ENCODE measurements around the gene PCSK5. TPM values are rescaled to one million over a fixed set of nuclear protein-coding genes. Genes with fewer than 3 reads are reported as not detected.

The PCSK5 gene
- total RNA-seq, 4 donors from 2014 or later: 22.0 to 37.4 (median 27.8) TPM

GRCh38 chr9:76181020-76181641 lies 290.7 kb downstream of the PCSK5 start:
- DNase-seq (ENCODE audit: extremely low spot score): no peak
- intact Hi-C loops (cut with DNase I): no loop called here
- H3K4me3 ChIP-seq: no peak overlapping the region
- no peaks in the 10 kb centered on the region for H3K27me3 ChIP-seq
- H3K36me3 ChIP-seq: peaks cover 6 to 49% (median 13%) of the 10 kb centered on the region in 4 donors
- TF ChIP-seq POLR2A (IDR thresholded peaks at IDR 0.05; ENCODE audit: low read depth) (no peak), POLR2AphosphoS5 (IDR thresholded peaks at IDR 0.05) (no peak), EP300 (IDR thresholded peaks at IDR 0.05) (no peak)
- TF ChIP-seq, protein P1, sequence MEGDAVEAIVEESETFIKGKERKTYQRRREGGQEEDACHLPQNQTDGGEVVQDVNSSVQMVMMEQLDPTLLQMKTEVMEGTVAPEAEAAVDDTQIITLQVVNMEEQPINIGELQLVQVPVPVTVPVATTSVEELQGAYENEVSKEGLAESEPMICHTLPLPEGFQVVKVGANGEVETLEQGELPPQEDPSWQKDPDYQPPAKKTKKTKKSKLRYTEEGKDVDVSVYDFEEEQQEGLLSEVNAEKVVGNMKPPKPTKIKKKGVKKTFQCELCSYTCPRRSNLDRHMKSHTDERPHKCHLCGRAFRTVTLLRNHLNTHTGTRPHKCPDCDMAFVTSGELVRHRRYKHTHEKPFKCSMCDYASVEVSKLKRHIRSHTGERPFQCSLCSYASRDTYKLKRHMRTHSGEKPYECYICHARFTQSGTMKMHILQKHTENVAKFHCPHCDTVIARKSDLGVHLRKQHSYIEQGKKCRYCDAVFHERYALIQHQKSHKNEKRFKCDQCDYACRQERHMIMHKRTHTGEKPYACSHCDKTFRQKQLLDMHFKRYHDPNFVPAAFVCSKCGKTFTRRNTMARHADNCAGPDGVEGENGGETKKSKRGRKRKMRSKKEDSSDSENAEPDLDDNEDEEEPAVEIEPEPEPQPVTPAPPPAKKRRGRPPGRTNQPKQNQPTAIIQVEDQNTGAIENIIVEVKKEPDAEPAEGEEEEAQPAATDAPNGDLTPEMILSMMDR (IDR thresholded peaks at IDR 0.05): no peak
- H3K9me3 ChIP-seq: no peaks in the 10 kb centered on the region
- H3K4me1 ChIP-seq: peaks cover 0 to 10% (median 6%) of the 10 kb centered on the region in 4 donors
- WGBS: 78% methylated on average over 5 of the region's 5 CpGs
- no peak overlapping the region for H3K27ac ChIP-seq (replicated peaks in 1 of 4)

- H3K9me3 ChIP-seq: no peaks in the 10 kb centered on the region
- no peak overlapping the region for H3K4me3 ChIP-seq
- no peak overlapping the region for H3K27ac ChIP-seq (replicated peaks in 1 of 4)
- no peak for DNase-seq (ENCODE audit: extremely low spot score)
- H3K36me3 ChIP-seq: peaks cover 6 to 49% (median 13%) of the 10 kb centered on the region in 4 donors
- no peaks in the 10 kb centered on the region for H3K27me3 ChIP-seq
- WGBS: 98% methylated on average over 5 of the region's 5 CpGs
- intact Hi-C loops (cut with DNase I): no loop called here
- peaks cover 0 to 10% (median 6%) of the 10 kb centered on the region in 4 donors for H3K4me1 ChIP-seq
- no peak for TF ChIP-seq EP300 (IDR thresholded peaks at IDR 0.05)
- TF ChIP-seq POLR2AphosphoS5 (IDR thresholded peaks at IDR 0.05): no peak
- TF ChIP-seq POLR2A (IDR thresholded peaks at IDR 0.05; ENCODE audit: low read depth): no peak
- TF ChIP-seq, protein P1 (IDR thresholded peaks at IDR 0.05): no peak
Observed at GRCh38 chr9:76181781-76182180, 291.3 kb downstream of the PCSK5 start.

- peaks cover 0 to 7% (median 4%) of the 10 kb centered on the region in 4 donors for H3K4me1 ChIP-seq
- DNase-seq (ENCODE audit: extremely low spot score): no peak
Observed at GRCh38 chr9:76185432-76185831, 295.0 kb downstream of the PCSK5 start.

GRCh38 chr9:76188286-76188685 lies 297.8 kb downstream of the PCSK5 start:
- H3K27ac ChIP-seq (replicated peaks in 1 of 4): no peak overlapping the region
- DNase-seq (ENCODE audit: extremely low spot score): peak; percentile 55
- H3K4me1 ChIP-seq: peaks cover 0 to 3% (median 0%) of the 10 kb centered on the region in 4 donors
- intact Hi-C loops (cut with DNase I): no loop called here
- TF ChIP-seq POLR2AphosphoS5 (IDR thresholded peaks at IDR 0.05) (no peak), POLR2A (IDR thresholded peaks at IDR 0.05; ENCODE audit: low read depth) (no peak), EP300 (IDR thresholded peaks at IDR 0.05) (no peak)
- TF ChIP-seq, protein P1 (IDR thresholded peaks at IDR 0.05): no peak
- WGBS: 85% methylated on average over 11 of the region's 11 CpGs
- H3K4me3 ChIP-seq: no peak overlapping the region
- peaks cover 0 to 65% (median 27%) of the 10 kb centered on the region in 4 donors for H3K36me3 ChIP-seq
- no peaks in the 10 kb centered on the region for H3K27me3 ChIP-seq
- H3K9me3 ChIP-seq: no peaks in the 10 kb centered on the region

More at GRCh38 chr9:76185432-76185831, 295.0 kb downstream of the PCSK5 start:
- no peaks in the 10 kb centered on the region for H3K27me3 ChIP-seq
- TF ChIP-seq POLR2AphosphoS5 (IDR thresholded peaks at IDR 0.05): no peak
- TF ChIP-seq EP300 (IDR thresholded peaks at IDR 0.05): no peak
- TF ChIP-seq, protein P1 (IDR thresholded peaks at IDR 0.05): no peak
- TF ChIP-seq POLR2A (IDR thresholded peaks at IDR 0.05; ENCODE audit: low read depth): no peak
- no peak overlapping the region for H3K27ac ChIP-seq (replicated peaks in 1 of 4)
- 90% methylated on average over 1 of the region's 1 CpG for WGBS
- H3K4me3 ChIP-seq: no peak overlapping the region
- H3K9me3 ChIP-seq: no peaks in the 10 kb centered on the region
- H3K36me3 ChIP-seq: peaks cover 6 to 61% (median 27%) of the 10 kb centered on the region in 4 donors
- intact Hi-C loops (cut with DNase I): no loop called here
